Heart left ventricle (tissue), 16 donors: Measurements from ENCODE around the gene NFIC. TPM values are rescaled to one million over a fixed set of nuclear protein-coding genes. Genes with fewer than 3 reads are reported as not detected.

Experiments used
- ATAC-seq, 4 donors: fragments of 200-7000 bp; cut with Tn5 transposase; one replicate each; pipeline ENCODE4 v1.9.1; 2020 to 2022; ENCODE audit warnings: moderate library complexity in 4 of 4, mild to moderate bottlenecking in 3 of 4, moderate number of reproducible peaks in 1 of 4
- DNase-seq, 5 donors: peaks; one replicate each; pipeline ENCODE4 v3.0.0-alpha.2; 2020
- H3K27ac ChIP-seq, 12 donors: fragments of 200-600 bp; sonication (generic) in 4 of 12; one replicate each; pipeline versions ENCODE4 v1.5.0 to v1.8.0; 2016 to 2022; ENCODE audit warnings: mild to moderate bottlenecking in 2 of 12
- H3K27me3 ChIP-seq, 9 donors: fragments of 200-600 bp; sonication (generic) in 2 of 9; one replicate each; pipeline versions ENCODE4 v1.5.1 to v1.8.0; 2016 to 2022; ENCODE audit warnings: mild to moderate bottlenecking in 3 of 9
- H3K36me3 ChIP-seq, 9 donors: fragments of 200-600 bp; sonication (generic) in 2 of 9; one replicate each; pipeline versions ENCODE4 v1.5.0 to v1.8.0; 2018 to 2022; ENCODE audit warnings: mild to moderate bottlenecking in 2 of 9
- H3K4me1 ChIP-seq, 12 donors: fragments of 200-600 bp; sonication (generic) in 4 of 12; one replicate each; pipeline versions ENCODE4 v1.5.0 to v1.8.0; 2016 to 2022; ENCODE audit warnings: mild to moderate bottlenecking in 3 of 12
- H3K4me3 ChIP-seq, 12 donors: fragments of 200-600 bp; sonication (generic) in 4 of 12; one replicate each; pipeline versions ENCODE4 v1.5.0 to v1.8.0; 2017 to 2022; ENCODE audit warnings: mild to moderate bottlenecking in 9 of 12, moderate library complexity in 4 of 12
- H3K9me3 ChIP-seq, 12 donors: fragments of 200-600 bp; sonication (generic) in 4 of 12; one replicate each; pipeline versions ENCODE4 v1.5.0 to v1.8.0; 2016 to 2022; ENCODE audit warnings: mild to moderate bottlenecking in 1 of 12
- POLR2A ChIP-seq, 2 donors: fragments of 450-650 bp; IDR thresholded peaks; one replicate each; pipeline ENCODE4 v1.6.1; 2017; ENCODE audit warnings: antibody characterized with exemption in 2 of 2, mild to moderate bottlenecking in 2 of 2, moderate library complexity in 2 of 2
- WGBS, 4 donors: extraction: QIAGEN DNeasy Blood & Tissue Kit in 2 of 4; methylation state at CpG; one replicate each; pipeline versions ENCODE4 v1.1.5 to v1.1.7; 2013 to 2018; 5-methylcytosine and 5-hydroxymethylcytosine counted together
- intact Hi-C, 10 donors: fragments of 100-400 bp; cut with DNase I; formaldehyde crosslinking; loops; one replicate each; pipeline versions ENCODE4 v1.11.1 to v1.14.2; 2022
- polyA plus RNA-seq, 2 donors: library from polyadenylated mRNA; stranded (reverse); fragments of 200-250 nt; gene quantifications; one replicate each; pipeline ENCODE4 v1.2.3, GENCODE V29; 2013
- total RNA-seq, 9 donors: library from RNA; depleted of rRNA in 2 of 9; stranded (reverse); fragments of >200 nt in 2 of 9; fragmentation: NEBNext Ultra II Directional in 3 of 9; extraction: Animal tissue kit (Norgen Biotek cat#: 25700) in 3 of 9; gene quantifications; one replicate each; pipeline versions ENCODE4 v1.1.0 to v1.2.4, GENCODE V29; 2016 to 2023
- TF ChIP-seq, protein P1 (sequence below), 12 donors: fragments of 200-600 bp; sonication (generic) in 4 of 12; IDR thresholded peaks; one replicate each; pipeline versions ENCODE4 v1.5.0 to v1.8.0; 2018 to 2022; ENCODE audit warnings: antibody characterized with exemption in 12 of 12, mild to moderate bottlenecking in 5 of 12
- donor health status: ischemic (EF 13 %, LVEDD 7.1; RV severe dilation, severe dysfunction).
- donor health status: healthy with polysubstance abuse.
- donor health status: DM: no; HTN: yes; CAD: no.
- donor health status: DM: no; HTN: no; CAD: no.
- donor health status: ischemic (EF 25% LVEDD 6.9; RV normal size, moderate dysfunction).
- donor health status: ischemic (EF 25% LVEDD 5.7; RV mildly dilated, moderate dysfunction).
- donor health status: healthy.
- donor health status: DM: yes; HTN: yes; CAD: no.
- donor health status: ischemic (EF 35%, LVEDD 5.7; RV mildly dilated, moderate dysfunction).
- donor health status: nonischemic (EF 11% LVEDD 7.7; RV severe dilation, severe dysfunction).
- donor health status: DM: yes; HTN: yes; CAD: no.
- donor health status: PGD.
- donor health status: ischemic (EF 29% LVEDD 5.4; RV normal size, mild dysfunction).
- donor health status: nonischemic (EF 23%, LVEDD 6.1; RV moderate dilation, normal function).

NFIC gene
- total and polyA plus RNA-seq, 11 donors = 107 to 267 (median 159) TPM

DNA sequence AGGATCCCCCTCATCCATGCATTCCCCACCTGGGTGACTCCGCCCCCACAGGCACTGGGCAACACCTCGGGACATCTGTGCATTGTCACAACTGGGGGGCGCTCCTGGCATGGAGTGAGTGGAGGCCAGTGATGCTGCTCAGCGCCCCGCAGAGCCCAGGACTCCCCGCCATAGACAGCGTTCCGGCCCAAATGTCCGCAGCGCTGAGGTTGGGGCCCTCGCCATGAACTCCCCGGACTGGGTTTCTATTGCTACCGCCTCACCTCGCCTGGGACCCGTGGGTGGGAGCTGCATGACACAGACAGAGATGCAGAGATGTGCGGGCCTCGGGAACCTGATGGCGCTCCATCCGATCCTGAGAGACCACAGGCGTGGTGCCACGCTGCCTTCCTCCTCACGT lies 144.3 kb downstream of the NFIC start:
- H3K27me3 ChIP-seq = no peaks in the 10 kb centered on the region
- peaks cover 0 to 66% (median 23%) of the 10 kb centered on the region in 12 donors for H3K4me1 ChIP-seq
- H3K9me3 ChIP-seq = no peaks in the 10 kb centered on the region
- 85 to 92% (median 91%) methylated on average over 10 to 22 of the region's 22 CpGs for WGBS, 4 donors
- DNase-seq = no peak
- intact Hi-C loops = no loop called here
- H3K27ac ChIP-seq = no peak overlapping the region
- peaks cover 0 to 24% (median 2%) of the 10 kb centered on the region in 9 donors for H3K36me3 ChIP-seq
- TF ChIP-seq, protein P1, sequence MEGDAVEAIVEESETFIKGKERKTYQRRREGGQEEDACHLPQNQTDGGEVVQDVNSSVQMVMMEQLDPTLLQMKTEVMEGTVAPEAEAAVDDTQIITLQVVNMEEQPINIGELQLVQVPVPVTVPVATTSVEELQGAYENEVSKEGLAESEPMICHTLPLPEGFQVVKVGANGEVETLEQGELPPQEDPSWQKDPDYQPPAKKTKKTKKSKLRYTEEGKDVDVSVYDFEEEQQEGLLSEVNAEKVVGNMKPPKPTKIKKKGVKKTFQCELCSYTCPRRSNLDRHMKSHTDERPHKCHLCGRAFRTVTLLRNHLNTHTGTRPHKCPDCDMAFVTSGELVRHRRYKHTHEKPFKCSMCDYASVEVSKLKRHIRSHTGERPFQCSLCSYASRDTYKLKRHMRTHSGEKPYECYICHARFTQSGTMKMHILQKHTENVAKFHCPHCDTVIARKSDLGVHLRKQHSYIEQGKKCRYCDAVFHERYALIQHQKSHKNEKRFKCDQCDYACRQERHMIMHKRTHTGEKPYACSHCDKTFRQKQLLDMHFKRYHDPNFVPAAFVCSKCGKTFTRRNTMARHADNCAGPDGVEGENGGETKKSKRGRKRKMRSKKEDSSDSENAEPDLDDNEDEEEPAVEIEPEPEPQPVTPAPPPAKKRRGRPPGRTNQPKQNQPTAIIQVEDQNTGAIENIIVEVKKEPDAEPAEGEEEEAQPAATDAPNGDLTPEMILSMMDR (IDR thresholded peaks at IDR 0.05) = no peak
- no peak for TF ChIP-seq POLR2A (IDR thresholded peaks at IDR 0.05)
- no peak for ATAC-seq
- no peak overlapping the region for H3K4me3 ChIP-seq

DNA sequence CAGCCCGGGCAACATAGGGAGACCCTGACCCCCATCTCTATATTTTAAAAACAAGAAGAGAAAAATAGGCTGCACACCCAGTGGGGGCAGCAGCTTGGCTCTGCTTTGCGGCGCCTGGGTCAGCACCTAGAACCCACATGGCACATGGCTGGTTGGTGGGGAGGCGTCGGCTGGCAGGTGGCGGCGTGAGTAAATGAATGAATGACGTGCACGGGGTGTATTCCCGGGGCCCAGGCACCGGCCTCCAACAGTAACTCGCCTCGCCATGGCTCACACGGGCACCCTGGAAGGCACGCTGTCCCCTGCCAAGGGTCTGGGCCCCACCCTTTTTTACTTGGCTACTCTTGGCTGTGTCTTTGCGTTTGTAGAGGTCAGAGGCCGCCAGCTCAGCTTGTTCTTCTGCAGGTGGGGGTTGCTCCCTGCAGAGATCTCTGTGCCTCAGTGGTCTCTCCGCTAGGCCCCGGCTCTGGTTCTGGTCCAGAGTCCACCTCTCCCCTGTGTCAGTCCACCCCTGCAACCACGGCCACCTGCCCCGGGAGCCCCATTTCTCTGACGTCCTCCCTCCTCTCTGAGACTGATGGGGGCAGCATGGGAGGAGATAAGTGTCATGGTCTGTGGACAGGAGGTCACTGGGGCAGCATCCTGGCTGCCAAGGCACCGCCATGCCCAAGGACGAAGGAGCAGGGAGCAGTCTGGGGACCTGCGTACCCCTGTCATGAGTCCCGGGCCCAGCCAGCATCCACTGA lies 145.3 kb downstream of the NFIC start:
- Histone ChIP-seq H3K4me3 (no peak overlapping the region), H3K9me3 (no peaks in the 10 kb centered on the region), H3K4me1 (peaks cover 0 to 68% (median 23%) of the 10 kb centered on the region in 12 donors), H3K36me3 (peaks cover 0 to 24% (median 2%) of the 10 kb centered on the region in 9 donors), H3K27ac (no peak overlapping the region), H3K27me3 (no peaks in the 10 kb centered on the region)
- 79 to 87% (median 82%) methylated on average over 24 to 26 of the region's 26 CpGs for WGBS, 4 donors
- DNase-seq (no peak), ATAC-seq (no peak)
- no peak for TF ChIP-seq POLR2A (IDR thresholded peaks at IDR 0.05)
- TF ChIP-seq, protein P1 (IDR thresholded peaks at IDR 0.05) = no peak
- intact Hi-C loops = no loop called here

DNA sequence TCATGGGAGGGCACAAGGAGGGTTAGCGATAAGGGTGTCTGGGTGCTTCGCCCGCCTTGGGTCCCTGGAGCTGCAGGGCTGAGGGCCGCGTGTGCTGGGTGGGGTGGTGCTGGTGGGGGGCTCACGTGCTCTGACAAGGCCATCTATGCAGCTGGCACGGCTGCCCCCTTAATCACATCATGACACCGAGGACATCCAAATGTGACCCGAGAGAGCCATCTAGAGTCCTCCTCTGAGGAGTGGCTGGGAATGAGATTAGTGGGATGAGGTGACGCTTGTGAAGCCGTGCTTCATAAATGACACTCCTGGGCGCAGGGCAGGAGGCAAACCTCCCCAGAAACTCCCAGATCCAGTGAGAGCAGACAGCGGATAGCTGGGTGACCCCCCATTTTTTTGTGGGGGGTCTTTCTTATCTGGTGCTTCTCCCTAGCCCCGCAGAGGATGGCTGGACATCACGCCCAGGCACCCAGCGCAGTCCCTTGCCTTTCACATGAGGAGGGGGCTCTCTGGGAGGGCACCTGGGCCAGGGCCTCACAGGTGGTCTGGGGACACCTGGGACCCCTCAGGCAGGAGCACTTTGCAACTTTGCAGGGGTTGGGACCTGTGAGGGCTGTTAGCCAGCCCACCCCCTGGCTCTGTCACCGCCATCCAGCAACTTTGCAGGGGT lies 146.3 kb downstream of the NFIC start:
- TF ChIP-seq, protein P1 (IDR thresholded peaks at IDR 0.05) = no peak
- no peak for TF ChIP-seq POLR2A (IDR thresholded peaks at IDR 0.05)
- no peaks in the 10 kb centered on the region for H3K9me3 ChIP-seq
- no peaks in the 10 kb centered on the region for H3K27me3 ChIP-seq
- H3K27ac ChIP-seq = no peak overlapping the region
- peak in 3 of 4 donors; percentile 9 to 40 (median 16) for ATAC-seq
- H3K36me3 ChIP-seq = peaks cover 0 to 24% (median 2%) of the 10 kb centered on the region in 9 donors
- DNase-seq = no peak
- peaks cover 0 to 60% (median 17%) of the 10 kb centered on the region in 12 donors for H3K4me1 ChIP-seq
- 79 to 85% (median 82%) methylated on average over 12 to 17 of the region's 17 CpGs for WGBS, 4 donors
- intact Hi-C loops = no loop called here
- no peak overlapping the region for H3K4me3 ChIP-seq
